ENCODE results near the gene GET3.
"Not testable (repeated sequence)": the region's sequence is repeated elsewhere in the genome, so short reads cannot be mapped to it uniquely, and the experiment has no call there.

The GET3 gene

GRCh38 chr19:12736995-12737834 is at the start of gene GET3:
Gene GET3 (plus strand): TSS chr19:12737497. CDS start chr19:12737506, 9 bp downstream.
- H3K27ac ChIP-seq (ENCODE audit: low read depth, low read length): peak within 1 kb of the TSS; percentile 91
- H3K4me3 ChIP-seq (ENCODE audit: low read length): peak within 1 kb of the TSS; percentile 93
- peaks cover 21% of the 10 kb centered on the region for H3K4me1 ChIP-seq (ENCODE audit: control insufficient read depth, insufficient read depth, low read length)
- peak within 1 kb of the TSS; percentile 25 for H3K9ac ChIP-seq (ENCODE audit: low read length)
- peaks cover 9% of the 10 kb centered on the region for H3K36me3 ChIP-seq (ENCODE audit: control insufficient read depth, insufficient read depth, low read length)
- H3K27me3 ChIP-seq (ENCODE audit: control insufficient read depth, insufficient read depth, low read length): no peaks in the 10 kb centered on the region

- no peak overlapping the region for H3K9ac ChIP-seq (ENCODE audit: low read length)
- H3K36me3 ChIP-seq (ENCODE audit: control insufficient read depth, insufficient read depth, low read length): no peaks in the 10 kb centered on the region
- no peaks in the 10 kb centered on the region for H3K27me3 ChIP-seq (ENCODE audit: control insufficient read depth, insufficient read depth, low read length)
- H3K27ac ChIP-seq (ENCODE audit: low read depth, low read length): no peak overlapping the region
- no peaks in the 10 kb centered on the region for H3K4me1 ChIP-seq (ENCODE audit: control insufficient read depth, insufficient read depth, low read length)
- no peak overlapping the region for H3K4me3 ChIP-seq (ENCODE audit: low read length)
These were observed 48.3 kb upstream of the GET3 start for GRCh38 chr19:12689012-12689411.

- Histone ChIP-seq H3K9ac (ENCODE audit: low read length) (no peak overlapping the region), H3K36me3 (ENCODE audit: control insufficient read depth, insufficient read depth, low read length) (no peaks in the 10 kb centered on the region), H3K4me1 (ENCODE audit: control insufficient read depth, insufficient read depth, low read length) (no peaks in the 10 kb centered on the region), H3K27me3 (ENCODE audit: control insufficient read depth, insufficient read depth, low read length) (no peaks in the 10 kb centered on the region), H3K27ac (ENCODE audit: low read depth, low read length) (no peak overlapping the region), H3K4me3 (ENCODE audit: low read length) (no peak overlapping the region)
These were observed 47.6 kb upstream of the GET3 start for GRCh38 chr19:12689581-12690216.

DNA sequence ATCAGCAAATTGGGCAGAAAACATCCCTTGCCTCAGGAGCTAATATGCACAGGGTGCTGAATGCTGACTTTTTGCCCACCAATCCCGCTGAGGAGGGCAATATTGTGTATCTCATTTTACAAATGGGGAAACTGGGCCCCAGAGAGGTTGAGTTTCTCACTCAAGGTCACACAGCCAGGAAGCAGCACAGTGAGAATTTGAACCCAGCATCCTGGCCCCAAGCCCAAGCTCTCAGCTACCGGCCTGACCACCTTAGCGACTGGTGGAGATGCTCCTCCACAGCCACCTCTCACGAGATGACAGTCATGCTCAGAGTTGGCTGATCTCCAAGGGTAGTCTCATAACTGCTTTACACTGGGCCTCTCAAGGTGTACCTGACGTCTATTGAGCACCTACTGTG is 44.3 kb upstream of the GET3 start:
- Histone ChIP-seq H3K36me3 (ENCODE audit: control insufficient read depth, insufficient read depth, low read length) (no peaks in the 10 kb centered on the region), H3K4me1 (ENCODE audit: control insufficient read depth, insufficient read depth, low read length) (peaks cover 6% of the 10 kb centered on the region), H3K9ac (ENCODE audit: low read length) (no peak overlapping the region), H3K27ac (ENCODE audit: low read depth, low read length) (no peak overlapping the region), H3K4me3 (ENCODE audit: low read length) (no peak overlapping the region), H3K27me3 (ENCODE audit: control insufficient read depth, insufficient read depth, low read length) (no peaks in the 10 kb centered on the region)

DNA sequence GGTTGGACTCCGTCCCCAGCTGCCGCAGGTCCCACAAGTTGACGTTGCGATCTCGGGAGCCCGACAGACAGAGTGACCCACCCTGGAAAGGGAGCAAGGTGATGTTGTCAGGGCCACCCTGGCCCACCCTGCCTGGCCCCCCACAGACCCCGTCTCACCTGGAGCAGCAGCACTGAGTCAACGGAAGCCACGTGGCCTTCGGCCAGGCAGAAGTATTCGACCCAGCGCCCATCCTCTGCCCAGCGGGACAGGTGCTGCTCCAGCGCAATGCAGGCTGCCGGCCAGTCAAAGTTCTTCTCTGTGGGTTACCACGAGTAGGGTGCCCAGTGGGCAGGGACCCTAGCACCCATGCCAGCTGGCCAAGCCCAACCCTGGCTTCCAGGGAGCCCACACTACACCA is 42.7 kb upstream of the GET3 start:
- Histone ChIP-seq H3K4me3 (ENCODE audit: low read length) (no peak overlapping the region), H3K27me3 (ENCODE audit: control insufficient read depth, insufficient read depth, low read length) (no peaks in the 10 kb centered on the region), H3K27ac (ENCODE audit: low read depth, low read length) (no peak overlapping the region), H3K36me3 (ENCODE audit: control insufficient read depth, insufficient read depth, low read length) (peaks cover under 1% of the 10 kb centered on the region), H3K9ac (ENCODE audit: low read length) (no peak overlapping the region), H3K4me1 (ENCODE audit: control insufficient read depth, insufficient read depth, low read length) (peaks cover 6% of the 10 kb centered on the region)

GRCh38 chr19:12695096-12695495 is 42.2 kb upstream of the GET3 start:
- H3K27ac ChIP-seq (ENCODE audit: low read depth, low read length): no peak overlapping the region
- no peak overlapping the region for H3K4me3 ChIP-seq (ENCODE audit: low read length)
- no peak overlapping the region for H3K9ac ChIP-seq (ENCODE audit: low read length)
- no peaks in the 10 kb centered on the region for H3K27me3 ChIP-seq (ENCODE audit: control insufficient read depth, insufficient read depth, low read length)
- peaks cover 6% of the 10 kb centered on the region for H3K4me1 ChIP-seq (ENCODE audit: control insufficient read depth, insufficient read depth, low read length)
- peaks cover 3% of the 10 kb centered on the region for H3K36me3 ChIP-seq (ENCODE audit: control insufficient read depth, insufficient read depth, low read length)

DNA sequence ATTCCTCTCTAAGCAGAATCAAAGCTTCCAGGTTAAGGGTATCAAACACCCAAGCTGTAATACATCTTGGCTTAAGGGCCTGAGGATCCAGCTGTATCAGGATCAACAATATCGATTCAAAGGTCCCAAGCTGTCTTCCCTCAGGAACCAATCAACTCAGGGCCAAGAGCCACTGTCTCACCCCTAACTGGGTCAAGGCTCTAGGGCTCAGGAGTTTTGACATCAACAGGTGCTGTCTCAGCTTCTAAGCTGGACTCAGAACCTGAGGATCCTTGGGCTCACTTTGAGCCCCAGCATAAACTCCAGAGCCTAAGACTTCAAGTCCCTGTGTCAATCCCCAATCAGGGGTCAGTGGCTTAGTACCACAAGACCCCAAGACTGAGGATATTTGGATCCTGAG is 41.8 kb upstream of the GET3 start:
- Histone ChIP-seq H3K4me3 (ENCODE audit: low read length) (peak overlapping the region; percentile 97), H3K27me3 (ENCODE audit: control insufficient read depth, insufficient read depth, low read length) (no peaks in the 10 kb centered on the region), H3K9ac (ENCODE audit: low read length) (no peak overlapping the region)

DNA sequence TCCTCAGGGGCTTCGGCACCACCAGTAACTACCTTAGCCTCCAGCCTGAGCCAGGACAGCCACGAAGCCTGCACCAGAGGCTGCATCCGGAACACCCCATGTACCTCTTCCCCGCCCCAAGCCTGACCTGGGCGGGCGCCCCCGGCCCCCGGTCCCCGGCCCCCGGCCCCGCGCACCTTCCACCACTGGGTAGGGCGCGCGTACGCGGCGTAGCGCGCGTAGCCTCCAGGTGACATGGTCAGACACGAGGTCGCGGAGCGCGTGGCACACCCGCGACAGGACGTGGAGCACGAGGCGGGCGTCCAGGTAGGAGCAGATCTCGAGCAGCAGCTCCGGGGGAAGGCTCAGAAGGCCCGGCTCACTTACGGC is 41.3 kb upstream of the GET3 start:
- Histone ChIP-seq H3K27me3 (ENCODE audit: control insufficient read depth, insufficient read depth, low read length) (no peaks in the 10 kb centered on the region), H3K4me1 (ENCODE audit: control insufficient read depth, insufficient read depth, low read length) (peaks cover 6% of the 10 kb centered on the region), H3K27ac (ENCODE audit: low read depth, low read length) (no peak overlapping the region), H3K36me3 (ENCODE audit: control insufficient read depth, insufficient read depth, low read length) (peaks cover 8% of the 10 kb centered on the region), H3K9ac (ENCODE audit: low read length) (no peak overlapping the region), H3K4me3 (ENCODE audit: low read length) (peak overlapping the region; percentile 97)

More for the DNA sequence above, 41.8 kb upstream of the GET3 start:
- Histone ChIP-seq H3K36me3 (ENCODE audit: control insufficient read depth, insufficient read depth, low read length) (peaks cover 3% of the 10 kb centered on the region), H3K4me1 (ENCODE audit: control insufficient read depth, insufficient read depth, low read length) (peaks cover 6% of the 10 kb centered on the region), H3K27ac (ENCODE audit: low read depth, low read length) (no peak overlapping the region)

DNA sequence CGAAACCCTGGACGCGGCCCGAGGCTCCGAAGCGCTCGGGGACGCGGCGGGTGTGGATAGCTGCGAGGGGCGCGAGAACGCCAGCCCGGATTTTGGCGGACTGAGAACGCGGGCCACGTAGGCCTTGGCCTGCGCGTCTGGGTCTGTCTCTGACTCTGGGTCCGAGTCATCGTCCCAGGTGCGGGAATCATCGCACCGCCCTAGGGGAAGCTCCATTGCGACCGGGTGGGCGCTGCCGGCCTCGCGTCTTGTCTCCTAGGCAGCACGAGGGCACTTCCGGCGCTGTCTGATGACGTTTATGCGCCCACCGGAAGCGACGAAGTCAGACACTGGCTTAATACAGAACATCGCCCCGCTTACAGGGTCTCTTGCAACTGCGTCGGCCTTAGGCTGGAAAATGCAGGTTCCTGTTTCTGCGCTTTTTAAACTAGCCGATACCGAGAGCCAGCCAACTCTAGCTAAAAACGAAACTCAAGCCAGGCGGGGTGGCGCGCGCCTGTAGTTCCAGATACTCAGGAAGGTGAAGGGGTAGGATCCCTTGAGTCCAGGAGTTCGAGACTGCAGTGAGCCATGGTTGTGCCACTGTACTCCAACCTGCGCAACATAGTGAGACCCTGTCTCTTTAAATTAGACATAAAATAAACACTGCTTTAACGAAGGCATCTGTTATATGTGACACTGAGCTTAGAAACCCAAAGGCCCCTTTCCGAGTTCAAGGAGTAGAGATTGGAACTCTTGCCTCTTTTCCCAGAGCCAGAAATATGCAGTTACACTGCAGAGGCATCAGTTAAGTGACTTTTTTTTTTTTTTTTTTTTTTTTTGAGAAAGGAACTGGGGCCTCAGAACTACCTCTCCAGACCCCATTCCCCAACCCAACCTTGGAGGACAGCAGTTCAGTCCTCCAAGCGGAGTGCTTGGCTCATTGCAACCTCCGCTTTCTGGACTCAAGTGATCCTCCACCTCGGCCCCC is 40.6 kb upstream of the GET3 start, which contains the start of gene FBXW9:
FBXW9 (minus strand) TSS at position 266 of the 970 bp plus-strand sequence; CDS start at position 216, 50 bp downstream.
- Histone ChIP-seq H3K4me1 (ENCODE audit: control insufficient read depth, insufficient read depth, low read length) (peaks cover 6% of the 10 kb centered on the region), H3K4me3 (ENCODE audit: low read length) (peak within 1 kb of the TSS; percentile 97), H3K9ac (ENCODE audit: low read length) (no peak within 1 kb of the TSS), H3K36me3 (ENCODE audit: control insufficient read depth, insufficient read depth, low read length) (peaks cover 15% of the 10 kb centered on the region), H3K27ac (ENCODE audit: low read depth, low read length) (peak within 1 kb of the TSS; percentile 90), H3K27me3 (ENCODE audit: control insufficient read depth, insufficient read depth, low read length) (no peaks in the 10 kb centered on the region)

GRCh38 chr19:12697425-12697824 is 39.9 kb upstream of the GET3 start:
- not testable (repeated sequence) for H3K27me3 ChIP-seq (ENCODE audit: control insufficient read depth, insufficient read depth, low read length); H3K9ac ChIP-seq (ENCODE audit: low read length); H3K4me3 ChIP-seq (ENCODE audit: low read length); H3K27ac ChIP-seq (ENCODE audit: low read depth, low read length); H3K4me1 ChIP-seq (ENCODE audit: control insufficient read depth, insufficient read depth, low read length)
- peaks cover 21% of the 10 kb centered on the region for H3K36me3 ChIP-seq (ENCODE audit: control insufficient read depth, insufficient read depth, low read length)

GRCh38 chr19:12698138-12698537 is 39.2 kb upstream of the GET3 start:
- Histone ChIP-seq H3K27me3 (ENCODE audit: control insufficient read depth, insufficient read depth, low read length) (no peaks in the 10 kb centered on the region), H3K4me3 (ENCODE audit: low read length) (no peak overlapping the region), H3K4me1 (ENCODE audit: control insufficient read depth, insufficient read depth, low read length) (peaks cover 6% of the 10 kb centered on the region), H3K27ac (ENCODE audit: low read depth, low read length) (no peak overlapping the region), H3K9ac (ENCODE audit: low read length) (no peak overlapping the region), H3K36me3 (ENCODE audit: control insufficient read depth, insufficient read depth, low read length) (peaks cover 28% of the 10 kb centered on the region)
